Measurements from ENCODE around the gene UBE3A. TPM values are rescaled to one million over a fixed set of nuclear protein-coding genes. Genes with fewer than 3 reads are reported as not detected.
"Not testable (repeated sequence)": the region's sequence is repeated elsewhere in the genome, so short reads cannot be mapped to it uniquely, and the experiment has no call there.

The UBE3A gene
- total RNA-seq = 123 TPM

GRCh38 chr15:25438601-25439368, at the start of gene UBE3A:
Gene UBE3A, minus strand, starts transcription at chr15:25439024. Its CDS starts 29,917 bp downstream, at chr15:25409107.
- peak; percentile 91 for DNase-seq (ENCODE audit: low spot score)

GRCh38 chr15:25487226-25487884, 48.5 kb upstream of the UBE3A start:
- no peak for DNase-seq (ENCODE audit: low spot score)

- DNase-seq (ENCODE audit: low spot score) = no peak
Observed at GRCh38 chr15:25486051-25486450, 47.2 kb upstream of the UBE3A start.

GRCh38 chr15:25481208-25481859, 42.5 kb upstream of the UBE3A start:
- no peak for DNase-seq (ENCODE audit: low spot score)

- DNase-seq (ENCODE audit: low spot score) = no peak
Observed at GRCh38 chr15:25478313-25478712, 39.5 kb upstream of the UBE3A start.

GRCh38 chr15:25477816-25478215, 39.0 kb upstream of the UBE3A start:
- DNase-seq (ENCODE audit: low spot score) = no peak

GRCh38 chr15:25474251-25474650, 35.4 kb upstream of the UBE3A start:
- DNase-seq (ENCODE audit: low spot score) = no peak

GRCh38 chr15:25470230-25470629, 31.4 kb upstream of the UBE3A start:
- no peak for DNase-seq (ENCODE audit: low spot score)

- DNase-seq (ENCODE audit: low spot score) = no peak
Observed at GRCh38 chr15:25469377-25469776, 30.6 kb upstream of the UBE3A start.

- DNase-seq (ENCODE audit: low spot score) = no peak
Observed at GRCh38 chr15:25468611-25469010, 29.8 kb upstream of the UBE3A start.

- DNase-seq (ENCODE audit: low spot score) = no peak
Observed at GRCh38 chr15:25465835-25466234, 27.0 kb upstream of the UBE3A start.

- DNase-seq (ENCODE audit: low spot score) = no peak
Observed at GRCh38 chr15:25464784-25465183, 26.0 kb upstream of the UBE3A start.

GRCh38 chr15:25464383-25464782, 25.6 kb upstream of the UBE3A start:
- no peak for DNase-seq (ENCODE audit: low spot score)

- DNase-seq (ENCODE audit: low spot score) = no peak
Observed at GRCh38 chr15:25456196-25456595, 17.4 kb upstream of the UBE3A start.

- DNase-seq (ENCODE audit: low spot score) = no peak
Observed at GRCh38 chr15:25455226-25455625, 16.4 kb upstream of the UBE3A start.

- no peak for DNase-seq (ENCODE audit: low spot score)
Observed at GRCh38 chr15:25454771-25455170, 15.9 kb upstream of the UBE3A start.

GRCh38 chr15:25453246-25453645, 14.4 kb upstream of the UBE3A start:
- DNase-seq (ENCODE audit: low spot score) = not testable (repeated sequence)

- no peak for DNase-seq (ENCODE audit: low spot score)
Observed at GRCh38 chr15:25451501-25451900, 12.7 kb upstream of the UBE3A start.

GRCh38 chr15:25450163-25450562, 11.3 kb upstream of the UBE3A start:
- DNase-seq (ENCODE audit: low spot score) = no peak

- DNase-seq (ENCODE audit: low spot score) = no peak
Observed at GRCh38 chr15:25446076-25446475, 7.3 kb upstream of the UBE3A start.

GRCh38 chr15:25445412-25445811, 6.6 kb upstream of the UBE3A start:
- no peak for DNase-seq (ENCODE audit: low spot score)

GRCh38 chr15:25441111-25441510, 2.3 kb upstream of the UBE3A start:
- DNase-seq (ENCODE audit: low spot score) = no peak

- no peak for DNase-seq (ENCODE audit: low spot score)
Observed at GRCh38 chr15:25439369-25439836, 579 bp upstream of the UBE3A start.

Data from ureter (tissue), 1 donor.